Ramos (cell line): ENCODE measurements around the gene LEAP2.

Experiments
- in situ Hi-C: fragments of 300-500 bp; cut with MboI; formaldehyde crosslinking; loops from one replicate; pipeline ENCODE4 v1.14.3; 2022; ENCODE audit warnings: low sequenced_read_pairs; ENCODE audit not compliant: unreplicated experiment

LEAP2 gene

GRCh38 chr5:132872788-132873118 is 715 bp upstream of the LEAP2 start:
- in situ Hi-C loops, result no loop called here

- in situ Hi-C loops, result no loop called here
Observed at GRCh38 chr5:132873930-132874271, 433 bp downstream of the LEAP2 start.

- in situ Hi-C loops, result no loop called here
Observed at GRCh38 chr5:132876020-132876759, 2.7 kb downstream of the LEAP2 start.

GRCh38 chr5:132877466-132877865 is 4.0 kb downstream of the LEAP2 start:
- in situ Hi-C loops, result no loop called here

GRCh38 chr5:132877938-132878337 is 4.5 kb downstream of the LEAP2 start:
- in situ Hi-C loops, result no loop called here

GRCh38 chr5:132883261-132883834 is 9.9 kb downstream of the LEAP2 start:
- in situ Hi-C loops, result no loop called here

- in situ Hi-C loops, result no loop called here
Observed at GRCh38 chr5:132884548-132884947, 11.1 kb downstream of the LEAP2 start.

- in situ Hi-C loops, result no loop called here
Observed at GRCh38 chr5:132886064-132886823, 12.8 kb downstream of the LEAP2 start.

GRCh38 chr5:132887283-132887682 is 13.8 kb downstream of the LEAP2 start:
- in situ Hi-C loops, result no loop called here

GRCh38 chr5:132889501-132889900 is 16.0 kb downstream of the LEAP2 start:
- in situ Hi-C loops, result no loop called here

GRCh38 chr5:132890817-132891216 is 17.3 kb downstream of the LEAP2 start:
- in situ Hi-C loops, result no loop called here

- in situ Hi-C loops, result no loop called here
Observed at GRCh38 chr5:132895719-132896305, 22.3 kb downstream of the LEAP2 start.

GRCh38 chr5:132896685-132897084 is 23.2 kb downstream of the LEAP2 start:
- in situ Hi-C loops, result no loop called here

GRCh38 chr5:132898094-132898493 is 24.6 kb downstream of the LEAP2 start:
- in situ Hi-C loops, result no loop called here

- in situ Hi-C loops, result no loop called here
Observed at GRCh38 chr5:132901036-132901435, 27.6 kb downstream of the LEAP2 start.

- in situ Hi-C loops, result no loop called here
Observed at GRCh38 chr5:132901730-132902129, 28.3 kb downstream of the LEAP2 start.

- in situ Hi-C loops, result no loop called here
Observed at GRCh38 chr5:132905938-132906337, 32.5 kb downstream of the LEAP2 start.

GRCh38 chr5:132907161-132907560 is 33.7 kb downstream of the LEAP2 start:
- in situ Hi-C loops, result no loop called here

GRCh38 chr5:132909702-132910101 is 36.2 kb downstream of the LEAP2 start:
- in situ Hi-C loops, result no loop called here

GRCh38 chr5:132915681-132916080 is 42.2 kb downstream of the LEAP2 start:
- in situ Hi-C loops, result no loop called here

- in situ Hi-C loops, result no loop called here
Observed at GRCh38 chr5:132916086-132916485, 42.6 kb downstream of the LEAP2 start.
